IPS-18a (cell line): ENCODE measurements around the gene TVP23A.
"Not testable (repeated sequence)": the region's sequence is repeated elsewhere in the genome, so short reads cannot be mapped to it uniquely, and the experiment has no call there.

Experiments
- H3K27ac ChIP-seq: one replicate; pipeline ENCODE4 v1.5.1; 2013; ENCODE audit warnings: low read length
- H3K27me3 ChIP-seq: one replicate; pipeline ENCODE4 v1.6.1; 2013; ENCODE audit warnings: mild to moderate bottlenecking, low read length; ENCODE audit not compliant: control insufficient read depth, insufficient read depth
- H3K36me3 ChIP-seq: one replicate; pipeline ENCODE4 v1.6.1; 2013; ENCODE audit warnings: low read depth, low read length; ENCODE audit not compliant: control insufficient read depth
- H3K4me1 ChIP-seq: one replicate; pipeline ENCODE4 v1.6.1; 2013; ENCODE audit warnings: low read depth, low read length; ENCODE audit not compliant: control insufficient read depth
- H3K4me3 ChIP-seq: one replicate; pipeline ENCODE4 v1.5.1; 2013; ENCODE audit warnings: low read length
- H3K9ac ChIP-seq: one replicate; pipeline ENCODE4 v1.6.1; 2013; ENCODE audit warnings: mild to moderate bottlenecking, low read length, moderate library complexity
- H3K9me3 ChIP-seq: one replicate; pipeline ENCODE4 v1.6.1; 2013; ENCODE audit warnings: low read depth, low read length; ENCODE audit not compliant: control insufficient read depth

Gene TVP23A

GRCh38 chr16:10834130-10834529 lies 15.5 kb upstream of the TVP23A start:
- Histone ChIP-seq H3K9me3 (no peaks in the 10 kb centered on the region), H3K4me1 (peaks cover 1% of the 10 kb centered on the region), H3K36me3 (no peaks in the 10 kb centered on the region), H3K4me3 (no peak overlapping the region), H3K9ac (no peak overlapping the region), H3K27ac (no peak overlapping the region), H3K27me3 (no peaks in the 10 kb centered on the region)

GRCh38 chr16:10833271-10833670 lies 14.7 kb upstream of the TVP23A start:
- Histone ChIP-seq H3K27ac (no peak overlapping the region), H3K9ac (no peak overlapping the region), H3K36me3 (no peaks in the 10 kb centered on the region), H3K9me3 (no peaks in the 10 kb centered on the region), H3K4me3 (no peak overlapping the region), H3K4me1 (no peaks in the 10 kb centered on the region), H3K27me3 (no peaks in the 10 kb centered on the region)

GRCh38 chr16:10831894-10832886 lies 13.6 kb upstream of the TVP23A start:
- no peak overlapping the region for H3K27ac ChIP-seq
- H3K9ac ChIP-seq, result no peak overlapping the region
- H3K4me3 ChIP-seq, result no peak overlapping the region
- no peaks in the 10 kb centered on the region for H3K9me3 ChIP-seq
- H3K36me3 ChIP-seq, result no peaks in the 10 kb centered on the region
- H3K4me1 ChIP-seq, result no peaks in the 10 kb centered on the region
- H3K27me3 ChIP-seq, result no peaks in the 10 kb centered on the region

GRCh38 chr16:10830240-10830639 lies 11.6 kb upstream of the TVP23A start:
- not testable (repeated sequence) for H3K9me3 ChIP-seq, H3K4me3 ChIP-seq, H3K4me1 ChIP-seq, H3K27me3 ChIP-seq, H3K9ac ChIP-seq, H3K36me3 ChIP-seq, H3K27ac ChIP-seq

GRCh38 chr16:10829390-10830098 lies 10.9 kb upstream of the TVP23A start:
- not testable (repeated sequence) for H3K27me3 ChIP-seq, H3K36me3 ChIP-seq

GRCh38 chr16:10828851-10829366 lies 10.3 kb upstream of the TVP23A start:
- no peaks in the 10 kb centered on the region for H3K9me3 ChIP-seq
- no peaks in the 10 kb centered on the region for H3K36me3 ChIP-seq
- H3K27me3 ChIP-seq, result no peaks in the 10 kb centered on the region
- no peak overlapping the region for H3K27ac ChIP-seq
- H3K9ac ChIP-seq, result no peak overlapping the region
- no peaks in the 10 kb centered on the region for H3K4me1 ChIP-seq
- no peak overlapping the region for H3K4me3 ChIP-seq

More at GRCh38 chr16:10829390-10830098, 10.9 kb upstream of the TVP23A start:
- not testable (repeated sequence) for H3K4me3 ChIP-seq, H3K27ac ChIP-seq, H3K9ac ChIP-seq, H3K9me3 ChIP-seq, H3K4me1 ChIP-seq

- no peaks in the 10 kb centered on the region for H3K9me3 ChIP-seq
- H3K27me3 ChIP-seq, result no peaks in the 10 kb centered on the region
- no peaks in the 10 kb centered on the region for H3K4me1 ChIP-seq
- no peak overlapping the region for H3K9ac ChIP-seq
- H3K27ac ChIP-seq, result no peak overlapping the region
- H3K4me3 ChIP-seq, result no peak overlapping the region
- H3K36me3 ChIP-seq, result no peaks in the 10 kb centered on the region
Measured at GRCh38 chr16:10827691-10828341, 9.2 kb upstream of the TVP23A start.

- Histone ChIP-seq H3K4me1 (no peaks in the 10 kb centered on the region), H3K9me3 (no peaks in the 10 kb centered on the region), H3K27me3 (no peaks in the 10 kb centered on the region), H3K9ac (no peak overlapping the region), H3K4me3 (no peak overlapping the region), H3K27ac (no peak overlapping the region), H3K36me3 (no peaks in the 10 kb centered on the region)
Measured at GRCh38 chr16:10824111-10824893, 5.7 kb upstream of the TVP23A start.

GRCh38 chr16:10822702-10823101 lies 4.1 kb upstream of the TVP23A start:
- no peaks in the 10 kb centered on the region for H3K36me3 ChIP-seq
- H3K27ac ChIP-seq, result no peak overlapping the region
- no peaks in the 10 kb centered on the region for H3K9me3 ChIP-seq
- H3K9ac ChIP-seq, result no peak overlapping the region
- no peak overlapping the region for H3K4me3 ChIP-seq
- H3K27me3 ChIP-seq, result peaks cover 3% of the 10 kb centered on the region
- H3K4me1 ChIP-seq, result no peaks in the 10 kb centered on the region

- Histone ChIP-seq H3K27ac (no peak overlapping the region), H3K36me3 (no peaks in the 10 kb centered on the region), H3K9ac (no peak overlapping the region), H3K4me3 (no peak overlapping the region), H3K4me1 (no peaks in the 10 kb centered on the region), H3K27me3 (peaks cover 6% of the 10 kb centered on the region), H3K9me3 (no peaks in the 10 kb centered on the region)
Measured at GRCh38 chr16:10820546-10820945, 2.0 kb upstream of the TVP23A start.

GRCh38 chr16:10817514-10817913 lies 1.1 kb downstream of the TVP23A start:
- no peaks in the 10 kb centered on the region for H3K4me1 ChIP-seq
- H3K9me3 ChIP-seq, result no peaks in the 10 kb centered on the region
- peaks cover 6% of the 10 kb centered on the region for H3K27me3 ChIP-seq
- no peaks in the 10 kb centered on the region for H3K36me3 ChIP-seq
- no peak overlapping the region for H3K4me3 ChIP-seq
- no peak overlapping the region for H3K27ac ChIP-seq
- H3K9ac ChIP-seq, result no peak overlapping the region
